SK-MEL-5 (cell line): Measurements from ENCODE around the gene QPCT. TPM values are rescaled to one million over a fixed set of nuclear protein-coding genes. Genes with fewer than 3 reads are reported as not detected.

ENCODE experiments used
- DNase-seq: peaks from one replicate; pipeline ENCODE4 v3.0.0-alpha.2; 2016; ENCODE audit warnings: low read depth, low spot score
- in situ Hi-C: cut with HindIII; loops from 2 replicates; pipeline ENCODE4 v1.10.0; 2016; ENCODE audit warnings: low sequenced_read_pairs, high pct_unique_total_duplicates, low pct_unique_long_range_greater_than_20kb
- total RNA-seq: library from RNA; depleted of rRNA; stranded (reverse); fragments of >200 nt; shearing (Covaris generic); gene quantifications from 2 replicates; pipeline ENCODE4 v1.2.3, GENCODE V29; 2014

The QPCT gene
- total RNA-seq, 1 experiment from 2014 or later = 2,298 TPM

DNA sequence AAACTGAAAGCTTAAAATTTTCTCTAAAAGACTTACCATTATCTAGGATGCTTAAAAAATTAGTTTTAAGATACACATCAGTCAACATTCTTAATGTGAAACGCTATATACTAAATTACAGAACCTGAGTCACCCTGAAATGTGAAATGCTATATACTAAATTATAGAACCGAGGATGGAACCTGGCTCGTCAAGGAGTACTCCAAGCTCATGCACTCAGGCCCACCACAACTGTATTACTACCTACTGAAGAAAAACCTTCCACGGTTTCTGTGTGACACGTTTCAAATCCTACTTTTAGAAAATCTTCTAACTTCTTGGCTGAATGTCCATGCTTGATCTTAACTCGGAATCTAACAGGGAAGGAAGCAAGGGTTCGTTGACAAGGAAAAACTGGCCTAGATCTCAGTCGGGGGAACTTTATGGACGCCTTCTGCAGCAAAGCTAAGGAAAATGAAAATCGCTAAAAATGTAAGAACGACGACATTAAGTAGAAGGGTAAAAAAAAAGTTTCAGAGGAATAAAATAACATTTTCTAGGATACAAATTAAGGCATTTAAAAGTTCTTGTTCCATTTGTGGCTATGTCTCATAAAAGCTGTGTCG is 21.2 kb upstream of the QPCT start:
- in situ Hi-C loops = no loop called here
- peak; percentile 44 for DNase-seq

DNA sequence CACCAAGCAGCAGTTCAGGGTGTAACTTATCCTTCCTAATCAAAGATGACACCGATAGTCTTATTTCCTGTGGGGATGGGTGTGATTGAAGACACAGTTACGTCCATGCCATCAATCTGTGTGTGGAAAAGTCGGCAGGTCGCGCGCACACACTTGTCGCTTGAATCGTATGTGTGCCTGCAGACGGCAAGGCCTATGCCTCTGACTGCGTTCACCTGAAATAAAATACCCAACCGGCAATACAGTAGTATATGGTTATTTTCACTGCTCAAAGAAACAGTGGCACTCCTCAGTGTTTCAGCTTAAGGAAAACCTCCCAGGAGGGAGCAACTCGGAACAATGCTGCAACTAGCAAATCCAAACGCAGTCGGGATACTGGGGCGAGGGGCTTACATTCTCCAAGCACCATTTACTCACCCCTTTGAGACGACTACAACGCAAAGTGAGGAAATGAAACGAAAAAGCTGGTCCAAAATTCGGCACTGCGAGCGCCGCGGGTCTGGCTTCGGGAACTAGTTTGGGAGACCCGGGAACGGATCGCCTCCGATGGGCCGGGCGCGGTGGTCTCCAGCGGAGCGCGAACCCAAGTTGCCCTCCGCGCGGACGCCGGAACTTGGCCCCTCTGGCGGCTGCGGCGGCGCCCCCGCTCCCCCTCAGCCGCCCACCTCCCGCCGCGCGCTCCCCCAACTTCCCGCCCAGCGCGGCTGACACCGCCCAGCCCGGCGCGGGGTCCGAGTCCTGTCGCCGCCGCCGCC is 20.5 kb upstream of the QPCT start:
- DNase-seq = peak; percentile 81
- in situ Hi-C loops = no loop called here

DNA sequence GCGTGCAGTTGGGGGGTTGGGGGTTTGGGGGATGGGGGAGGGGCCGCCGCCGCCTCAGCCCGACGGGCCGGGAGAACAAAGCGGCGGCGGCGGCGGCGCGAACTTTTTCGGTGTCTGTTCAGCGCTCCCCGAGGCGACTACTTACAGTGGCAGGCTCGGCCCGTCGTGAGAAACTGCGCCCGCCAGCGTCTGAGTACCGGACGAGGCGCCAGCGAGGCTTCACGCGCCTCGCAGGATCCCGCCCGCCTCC is 20.0 kb upstream of the QPCT start:
- in situ Hi-C loops = no loop called here
- peak; percentile 94 for DNase-seq

DNA sequence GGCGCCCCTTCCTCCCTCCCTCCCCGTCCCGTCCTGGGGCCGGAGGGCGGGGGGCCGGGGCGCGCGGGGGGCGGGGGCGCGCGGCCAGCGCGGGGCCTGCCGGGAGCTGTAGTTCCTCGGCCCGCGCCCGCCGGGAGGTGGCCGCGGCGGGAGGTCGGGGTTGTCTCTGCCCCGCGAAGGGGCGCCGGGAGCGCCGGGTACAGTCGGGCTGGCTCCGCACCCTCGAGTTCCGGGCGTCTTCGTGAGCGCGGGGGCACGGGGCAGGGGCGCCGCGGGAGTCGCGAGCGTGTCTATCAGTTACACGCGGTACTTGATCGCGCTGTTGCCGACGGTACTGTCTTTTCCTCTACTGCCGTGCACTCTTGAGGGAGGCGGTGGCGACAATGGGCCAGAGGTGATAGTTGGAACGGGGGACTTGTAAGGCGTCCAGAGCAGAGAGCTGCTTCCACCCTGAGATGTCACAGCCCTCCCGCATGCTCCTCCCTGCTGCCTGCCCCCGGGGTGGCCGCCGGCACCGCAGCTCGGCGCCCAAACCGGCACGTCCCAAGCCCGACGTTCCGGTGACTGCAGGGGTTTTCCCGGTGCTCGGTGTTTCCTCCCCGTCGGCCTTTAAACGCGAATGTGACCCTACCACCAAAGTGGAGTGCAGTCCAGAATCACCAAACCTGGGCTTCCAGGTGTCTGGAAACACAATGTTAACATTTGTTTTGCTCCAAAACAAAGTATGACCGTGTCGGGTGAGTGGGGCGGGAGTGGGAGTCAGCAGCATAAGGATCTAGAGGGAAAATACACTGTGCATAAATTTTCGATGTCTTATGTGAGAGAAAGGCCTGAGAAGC is 19.4 kb upstream of the QPCT start, which contains the start of gene PRKD3:
Gene PRKD3 (minus strand): TSS at position 48 of the 839 bp plus-strand sequence. CDS start 8,309 bp downstream, outside the sequence.
- peak; percentile 64 for DNase-seq
- in situ Hi-C loops = no loop called here

DNA sequence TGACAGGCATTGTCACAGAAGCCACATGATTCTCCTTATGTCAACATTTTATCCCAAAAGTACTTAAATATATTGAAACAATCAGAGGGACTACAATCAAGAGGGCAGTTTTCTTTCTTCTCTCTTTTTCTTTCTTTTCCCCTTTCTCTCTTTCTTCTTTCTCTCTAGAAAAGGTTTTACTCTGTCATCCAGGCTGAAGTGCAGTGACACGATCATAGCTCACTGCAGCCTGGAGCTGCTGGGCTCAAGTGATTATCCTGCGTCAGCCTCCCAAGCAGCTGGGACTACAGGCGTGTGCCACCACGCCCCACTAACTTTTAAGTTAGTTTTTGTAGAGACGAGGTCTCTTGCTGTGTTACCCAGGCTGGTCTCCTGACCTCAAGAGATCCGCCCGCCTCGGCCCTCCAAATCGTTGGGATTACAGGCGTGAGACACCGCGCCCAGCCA is 18.8 kb upstream of the QPCT start:
- in situ Hi-C loops = no loop called here
- DNase-seq = peak; percentile 72

DNA sequence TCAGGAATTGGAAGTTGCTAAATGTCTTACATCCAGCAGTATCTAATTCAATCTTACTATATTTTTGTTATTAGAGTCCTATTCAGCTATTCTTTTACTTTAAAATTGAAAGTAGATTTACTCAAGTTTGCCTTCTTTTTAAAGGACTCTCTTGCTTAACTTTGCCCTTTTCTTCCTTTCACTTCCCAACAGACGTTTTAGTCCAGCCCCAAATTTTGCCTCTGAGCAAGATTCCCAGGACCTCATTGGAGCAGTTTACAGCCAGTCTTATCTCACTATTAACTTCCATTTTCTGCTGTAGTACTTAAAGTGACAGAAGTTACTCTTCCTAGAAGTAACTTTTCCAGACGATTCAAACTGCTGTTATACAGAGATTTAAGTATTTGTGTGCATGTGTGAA is 18.1 kb upstream of the QPCT start:
- in situ Hi-C loops = no loop called here

DNA sequence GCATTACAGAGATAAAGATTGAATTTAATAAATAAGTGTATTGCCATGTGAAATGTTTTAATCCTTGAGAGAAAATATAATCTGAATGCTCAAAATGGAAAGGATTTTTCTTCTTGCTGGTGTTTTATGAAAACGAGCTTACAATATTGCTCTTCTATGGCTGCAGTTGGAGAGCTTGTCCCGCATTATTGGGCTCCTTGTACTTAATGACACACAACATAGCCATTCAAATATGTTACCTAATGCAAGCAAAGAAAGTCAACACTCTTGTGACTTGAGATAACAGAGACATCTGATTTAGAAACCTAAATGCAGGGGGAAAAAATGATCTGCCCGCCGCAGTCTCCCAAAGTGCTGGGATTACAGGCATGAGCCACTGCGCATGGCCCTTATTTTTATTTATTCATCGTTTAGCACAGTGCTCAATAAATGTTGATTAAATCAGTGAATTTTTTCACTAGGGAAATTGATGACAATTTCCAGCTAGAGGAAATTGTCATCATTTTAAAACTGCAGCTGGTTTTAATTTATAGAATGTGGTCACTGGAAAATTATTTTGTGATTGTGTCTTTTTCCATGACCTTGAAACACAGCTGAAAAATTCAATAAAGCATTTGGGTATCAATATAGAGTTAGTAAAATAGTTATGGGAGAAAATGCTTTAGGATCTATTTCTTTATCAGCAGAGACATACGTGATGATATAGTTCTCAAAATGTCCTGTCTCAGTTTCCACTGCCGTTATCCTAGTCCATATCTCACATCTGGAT is 17.4 kb upstream of the QPCT start:
- peak; percentile 35 for DNase-seq
- in situ Hi-C loops = no loop called here

More for the DNA sequence above, 18.1 kb upstream of the QPCT start:
- DNase-seq = peak; percentile 94

- in situ Hi-C loops = no loop called here
- no peak for DNase-seq
Measured at GRCh38 chr2:37330681-37331080, 13.7 kb upstream of the QPCT start.

DNA sequence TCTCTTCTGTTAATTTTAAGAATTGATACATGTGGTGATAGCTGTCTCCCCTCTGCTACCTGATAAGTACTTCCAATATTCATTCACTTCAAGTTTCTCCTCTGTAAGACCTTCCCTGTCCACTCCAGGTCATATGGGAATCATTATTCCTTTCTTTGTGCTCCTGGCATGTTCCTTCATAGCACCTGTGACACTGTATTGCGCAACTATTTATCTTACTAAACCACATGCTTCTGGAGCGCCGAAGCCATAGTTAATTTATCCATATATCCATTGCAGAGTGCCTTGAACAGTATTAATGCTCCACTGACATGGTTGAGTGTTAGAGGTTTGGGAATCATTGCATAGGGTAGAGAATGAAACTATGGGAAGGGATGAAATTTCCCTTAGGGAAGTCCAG is 11.9 kb upstream of the QPCT start:
- no peak for DNase-seq
- in situ Hi-C loops = no loop called here

- in situ Hi-C loops = no loop called here
- no peak for DNase-seq
Measured at GRCh38 chr2:37333256-37333655, 11.2 kb upstream of the QPCT start.

GRCh38 chr2:37335604-37336003 is 8.8 kb upstream of the QPCT start:
- no peak for DNase-seq
- in situ Hi-C loops = no loop called here

GRCh38 chr2:37337620-37338280 is 6.7 kb upstream of the QPCT start:
- in situ Hi-C loops = no loop called here
- peak; percentile 65 for DNase-seq

GRCh38 chr2:37338933-37339332 is 5.5 kb upstream of the QPCT start:
- in situ Hi-C loops = no loop called here
- no peak for DNase-seq

- DNase-seq = no peak
- in situ Hi-C loops = no loop called here
Measured at GRCh38 chr2:37340637-37341036, 3.8 kb upstream of the QPCT start.

- DNase-seq = peak; percentile 42
- in situ Hi-C loops = no loop called here
Measured at GRCh38 chr2:37342591-37343220, 1.7 kb upstream of the QPCT start.

DNA sequence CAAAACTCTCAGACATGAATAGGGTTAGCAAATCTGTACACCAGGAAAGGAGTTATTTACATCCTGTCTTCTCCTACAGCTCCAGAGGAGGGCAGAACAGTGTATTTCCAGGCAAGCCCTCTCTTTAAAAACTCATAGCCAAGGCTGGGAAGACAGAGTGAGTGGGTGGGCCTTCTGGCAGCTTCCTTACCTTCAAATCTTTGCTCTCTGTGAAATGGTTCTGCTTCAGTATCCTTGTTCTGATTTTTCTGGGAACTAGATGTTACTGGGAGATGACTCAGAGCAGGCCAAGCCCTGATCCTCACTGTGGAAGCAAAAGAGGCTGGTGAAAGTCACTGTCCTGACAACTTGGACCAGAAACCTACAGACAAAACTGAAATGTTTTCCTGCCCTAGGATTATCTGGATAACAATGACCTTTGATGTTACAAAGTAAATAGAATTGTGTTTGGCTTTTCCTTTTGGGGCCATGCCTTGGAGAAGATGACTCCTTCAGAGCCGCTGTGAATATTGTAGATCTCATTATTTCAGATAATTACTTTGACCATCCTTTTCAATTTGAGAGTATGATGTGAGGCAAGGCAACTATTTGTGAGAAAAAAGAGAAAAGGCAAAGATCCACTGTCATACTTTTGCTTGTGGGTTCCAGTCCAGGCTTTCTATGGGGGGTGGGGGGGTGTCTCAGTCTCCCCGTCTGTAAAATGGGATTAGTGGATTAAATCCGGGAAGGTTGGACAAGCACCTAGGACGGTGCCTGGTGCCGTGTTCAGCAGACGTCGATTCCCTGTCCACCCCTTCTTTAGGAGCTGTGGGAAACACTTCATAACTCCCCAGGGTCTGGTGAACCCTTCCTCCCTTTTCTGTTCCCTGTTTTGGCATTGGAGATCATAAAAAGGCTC is 644 bp upstream of the QPCT start:
- in situ Hi-C loops = no loop called here
- DNase-seq = peak; percentile 90
